Measurements from ENCODE around the gene PPP2R2C. TPM values are rescaled to one million over a fixed set of nuclear protein-coding genes. Genes with fewer than 3 reads are reported as not detected.
A peak's percentile ranks its signal among the peaks of the same experiment; 100 is the strongest.

Gene PPP2R2C
- total and polyA plus RNA-seq, 10 donors = 0.07 to 1.3 (median 0.23) TPM; not detected in 1

- no peak for TF ChIP-seq POLR2AphosphoS5 (IDR thresholded peaks at IDR 0.05)
- no peak for TF ChIP-seq POLR2A (IDR thresholded peaks at IDR 0.05)
- no peak for TF ChIP-seq CTCF (IDR thresholded peaks at IDR 0.05 in 8 of 11, conservative IDR thresholded peaks at IDR 0.05 in 3 of 11)
- DNase-seq = peak; percentile 59
- no peaks in the 10 kb centered on the region for H3K36me3 ChIP-seq
- WGBS, 5 donors = 68 to 80% (median 74%) methylated on average over 12 of the region's 12 CpGs
- no peak overlapping the region for H3K27ac ChIP-seq
- intact Hi-C loops (cut with DNase I; ENCODE audit: low total_unique reads) = no loop called here
- H3K4me3 ChIP-seq = no peak overlapping the region
- H3K9me3 ChIP-seq = peaks cover 0 to 2% (median under 1%) of the 10 kb centered on the region in 8 donors
- peaks cover 0 to 18% (median 11%) of the 10 kb centered on the region in 6 donors for H3K4me1 ChIP-seq
- peaks cover 0 to 74% (median 33%) of the 10 kb centered on the region in 7 donors for H3K27me3 ChIP-seq (replicated peaks in 1 of 7)
These were observed 133.2 kb downstream of the PPP2R2C start for GRCh38 chr4:6338951-6339817.

DNA sequence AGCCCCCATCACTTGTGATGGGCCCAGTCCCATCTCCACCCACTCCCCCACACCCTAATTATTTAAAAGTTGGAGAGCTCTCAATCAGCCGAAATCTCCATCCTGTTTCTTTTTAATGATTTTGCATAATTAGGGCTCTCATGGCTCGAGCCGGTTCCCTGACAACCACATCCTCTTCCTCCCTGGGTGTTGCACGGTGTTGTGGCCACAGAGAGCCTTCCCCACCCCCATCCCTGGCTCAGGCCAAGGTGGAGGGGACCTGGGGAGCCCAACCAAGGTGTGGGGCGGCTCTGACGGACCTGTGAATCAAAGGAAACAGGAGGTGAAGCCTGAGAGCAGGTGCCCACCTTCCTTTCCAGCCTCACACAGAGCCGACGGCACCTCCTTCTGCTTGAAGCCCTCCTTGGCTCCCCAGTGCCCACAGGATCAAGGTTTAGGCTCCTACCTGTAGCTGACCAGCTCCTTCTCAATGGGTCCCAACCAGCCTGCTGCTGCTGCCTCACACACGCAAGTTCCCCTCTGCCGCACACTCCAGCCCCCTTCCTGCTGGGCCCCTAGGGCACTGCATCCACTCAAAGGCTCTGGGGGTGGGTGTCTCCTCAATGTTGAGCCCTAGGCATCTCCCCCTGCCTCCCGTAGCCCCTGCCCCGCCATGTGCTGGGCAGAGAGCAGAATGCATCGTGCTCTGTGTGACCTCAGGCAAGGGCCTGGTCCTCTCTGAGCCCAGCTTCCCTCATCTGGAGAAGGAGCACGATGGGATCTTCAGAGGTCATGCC lies 134.1 kb downstream of the PPP2R2C start:
- Histone ChIP-seq H3K36me3 (no peaks in the 10 kb centered on the region), H3K4me1 (peaks cover 0 to 18% (median 11%) of the 10 kb centered on the region in 6 donors), H3K4me3 (peak overlapping the region in 1 of 8 donors; percentile 34), H3K27me3 (replicated peaks in 1 of 7) (peaks cover 0 to 79% (median 33%) of the 10 kb centered on the region in 7 donors), H3K27ac (no peak overlapping the region), H3K9me3 (peaks cover 0 to 9% (median 6%) of the 10 kb centered on the region in 8 donors)
- intact Hi-C loops (cut with DNase I; ENCODE audit: low total_unique reads) = no loop called here
- 34 to 48% (median 41%) methylated on average over 11 to 14 of the region's 14 CpGs for WGBS, 5 donors
- TF ChIP-seq POLR2A (IDR thresholded peaks at IDR 0.05) (no peak), POLR2AphosphoS5 (IDR thresholded peaks at IDR 0.05) (peak in 1 of 3 donors; percentile 23)
- DNase-seq = peak; percentile 66

- intact Hi-C loops (cut with DNase I; ENCODE audit: low total_unique reads) = no loop called here
- Histone ChIP-seq H3K4me1 (peaks cover 0 to 18% (median 11%) of the 10 kb centered on the region in 6 donors), H3K4me3 (no peak overlapping the region), H3K27me3 (replicated peaks in 1 of 7) (peaks cover 0 to 87% (median 33%) of the 10 kb centered on the region in 7 donors), H3K9me3 (peaks cover 0 to 9% (median 6%) of the 10 kb centered on the region in 8 donors), H3K36me3 (no peaks in the 10 kb centered on the region), H3K27ac (no peak overlapping the region)
- WGBS, 5 donors = 22 to 34% (median 25%) methylated on average over 17 to 19 of the region's 19 CpGs
- DNase-seq = peak; percentile 67
- TF ChIP-seq POLR2AphosphoS5 (IDR thresholded peaks at IDR 0.05) = no peak
- no peak for TF ChIP-seq CTCF (IDR thresholded peaks at IDR 0.05 in 8 of 11, conservative IDR thresholded peaks at IDR 0.05 in 3 of 11)
- no peak for TF ChIP-seq POLR2A (IDR thresholded peaks at IDR 0.05)
These were observed 135.0 kb downstream of the PPP2R2C start for GRCh38 chr4:6337331-6337935.

GRCh38 chr4:6336166-6336565 lies 136.2 kb downstream of the PPP2R2C start:
- TF ChIP-seq POLR2A (IDR thresholded peaks at IDR 0.05) (no peak), POLR2AphosphoS5 (IDR thresholded peaks at IDR 0.05) (no peak), CTCF (IDR thresholded peaks at IDR 0.05 in 8 of 11, conservative IDR thresholded peaks at IDR 0.05 in 3 of 11) (no peak)
- H3K27ac ChIP-seq = no peak overlapping the region
- peaks cover 0 to 94% (median 38%) of the 10 kb centered on the region in 7 donors for H3K27me3 ChIP-seq (replicated peaks in 1 of 7)
- peaks cover 0 to 15% (median 6%) of the 10 kb centered on the region in 8 donors for H3K9me3 ChIP-seq
- H3K4me1 ChIP-seq = peaks cover 0 to 18% (median 11%) of the 10 kb centered on the region in 6 donors
- peak; percentile 46 for DNase-seq
- 64 to 85% (median 68%) methylated on average over 11 to 13 of the region's 13 CpGs for WGBS, 5 donors
- no peaks in the 10 kb centered on the region for H3K36me3 ChIP-seq
- intact Hi-C loops (cut with DNase I; ENCODE audit: low total_unique reads) = no loop called here
- no peak overlapping the region for H3K4me3 ChIP-seq
